ENCODE results near the gene STRN. TPM values are rescaled to one million over a fixed set of nuclear protein-coding genes. Genes with fewer than 3 reads are reported as not detected.

The STRN gene
- total RNA-seq, 2 donors from 2014 or later = 15.0 to 32.3 TPM

- no peak for TF ChIP-seq POLR2AphosphoS5 (IDR thresholded peaks at IDR 0.05)
- no peak for TF ChIP-seq CTCF (IDR thresholded peaks at IDR 0.05)
- TF ChIP-seq POLR2A (IDR thresholded peaks at IDR 0.05) = no peak
- Histone ChIP-seq H3K27ac (no peak overlapping the region), H3K27me3 (replicated peaks; ENCODE audit: insufficient read depth) (no peaks in the 10 kb centered on the region), H3K36me3 (no peaks in the 10 kb centered on the region), H3K4me1 (replicated peaks) (no peaks in the 10 kb centered on the region), H3K4me3 (no peak overlapping the region), H3K9me3 (no peaks in the 10 kb centered on the region)
- no peak for DNase-seq (ENCODE audit: low spot score)
- 66% methylated on average over 6 of the region's 6 CpGs for WGBS
- intact Hi-C loops (cut with DNase I) = no loop called here
Measured at GRCh38 chr2:36797324-36798070, 168.8 kb downstream of the STRN start.

Small RNA genes within 50 kb of the gene (small RNA-seq; reads per million reads assigned to genes)
- gene RNU6-577P = 0 reads per million in 2 donors

Other genes starting within 250 kb of the STRN start
- 10 to 100 TPM; 31.1 to 37.4 TPM for gene HEATR5B, start 117.8 kb upstream of the STRN start, total RNA-seq
- 10 to 100 TPM in 1 of 2 donors, 1 to 10 TPM in 1; 4.7 to 12.6 TPM for gene GPATCH11, start 118.0 kb upstream of the STRN start, total RNA-seq
- gene EIF2AK2, start 190.4 kb upstream of the STRN start, total RNA-seq = 10 to 100 TPM; 20.8 to 32.1 TPM
- not detected for gene SULT6B1, start 222.1 kb upstream of the STRN start, total RNA-seq
- gene CEBPZOS, start 230.0 kb upstream of the STRN start, total RNA-seq = 10 to 100 TPM; 24.3 to 45.2 TPM

Measured in prostate gland (tissue), 2 donors.